ENCODE results near the gene NTRK2. TPM values are rescaled to one million over a fixed set of nuclear protein-coding genes. Genes with fewer than 3 reads are reported as not detected.

Gene NTRK2
- total and polyA plus RNA-seq, 2 experiments from 2014 or later: 0.03 TPM; not detected in 1

DNA sequence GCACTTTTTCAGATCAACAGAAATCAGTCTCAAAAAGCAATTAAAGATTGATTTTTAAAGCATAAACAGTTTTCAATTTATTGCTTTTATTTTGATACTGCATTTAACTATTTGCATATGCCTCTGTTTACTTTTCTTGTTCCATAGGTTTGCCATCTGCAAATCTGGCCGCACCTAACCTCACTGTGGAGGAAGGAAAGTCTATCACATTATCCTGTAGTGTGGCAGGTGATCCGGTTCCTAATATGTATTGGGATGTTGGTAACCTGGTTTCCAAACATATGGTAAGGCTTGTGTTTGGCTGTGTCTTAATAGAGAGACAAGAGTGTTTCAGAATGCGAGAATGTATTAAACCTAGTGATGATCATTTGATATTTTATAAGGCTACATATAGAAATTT lies 53.9 kb downstream of the NTRK2 start:
- no peak overlapping the region for H3K4me3 Mint-ChIP-seq
- H3K27ac Mint-ChIP-seq: no peak overlapping the region
- no peak overlapping the region for H3K4me2 ChIP-seq
- peaks cover 4% of the 10 kb centered on the region for H3K4me1 ChIP-seq (ENCODE audit: insufficient read depth)
- no peaks in the 10 kb centered on the region for H3K79me2 ChIP-seq (replicated peaks; ENCODE audit: insufficient read depth)
- no peaks in the 10 kb centered on the region for H3K36me3 ChIP-seq (ENCODE audit: insufficient read depth)
- no peaks in the 10 kb centered on the region for H3K36me3 Mint-ChIP-seq (ENCODE audit: low read depth)
- DNase-seq (ENCODE audit: low spot score): no peak
- peaks cover 7% of the 10 kb centered on the region; the same call in 2 of the 3 replicates for H3K4me1 Mint-ChIP-seq
- no peaks in the 10 kb centered on the region for H3K27me3 ChIP-seq (ENCODE audit: insufficient read depth)
- H3K27ac ChIP-seq (ENCODE audit: low read depth): no peak overlapping the region
- H2AFZ ChIP-seq: no peak overlapping the region
- no peaks in the 10 kb centered on the region for H3K9me2 ChIP-seq (ENCODE audit: insufficient read depth)
- TF ChIP-seq JUNB (IDR thresholded peaks at IDR 0.05; ENCODE audit: unreplicated experiment) (no peak), POLR2AphosphoS5 (IDR thresholded peaks at IDR 0.05; ENCODE audit: low read depth) (no peak), ZNF114 (CRISPR knock-in tag; IDR thresholded peaks at IDR 0.05) (no peak)
- H3F3A ChIP-seq (replicated peaks; ENCODE audit: low read depth): no peaks in the 10 kb centered on the region
- no peaks in the 10 kb centered on the region for H4K20me1 ChIP-seq (replicated peaks; ENCODE audit: insufficient read depth)
- no peak for ATAC-seq
- H3K4me3 ChIP-seq: no peak overlapping the region
- peaks cover 2% of the 10 kb centered on the region for H3K27me3 Mint-ChIP-seq (ENCODE audit: insufficient read depth, low read depth, poor library complexity)
- no peaks in the 10 kb centered on the region for H3K9me3 Mint-ChIP-seq

DNA sequence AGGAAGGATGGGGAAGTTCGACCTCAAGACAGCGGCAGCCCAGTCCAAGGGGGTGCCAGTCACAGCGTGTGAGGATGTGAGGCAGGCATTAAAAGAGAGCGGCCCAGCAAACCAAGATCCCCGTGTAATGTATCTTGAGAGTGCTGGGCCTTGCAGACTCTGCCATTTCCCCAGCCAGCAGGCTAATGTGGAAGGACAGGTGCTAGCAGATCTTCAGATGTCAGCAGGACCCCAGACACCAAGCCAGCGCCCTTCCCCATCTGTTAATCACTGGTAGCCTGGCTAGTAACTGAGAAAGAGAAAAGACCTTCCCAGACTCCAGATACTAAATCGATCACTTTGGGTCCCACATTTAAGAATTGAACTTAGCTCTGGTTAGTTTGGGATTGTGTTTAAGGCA lies 62.2 kb downstream of the NTRK2 start:
- Histone ChIP-seq H3K4me3 (no peak overlapping the region), H3K4me2 (no peak overlapping the region), H3K36me3 (ENCODE audit: insufficient read depth) (no peaks in the 10 kb centered on the region), H2AFZ (0 out of 2 replicates have a peak overlapping the region, but pooled peaks have one; percentile 59), H3K9me2 (ENCODE audit: insufficient read depth) (peaks cover 5% of the 10 kb centered on the region; the same call in 1 of the 2 replicates), H3K27ac (ENCODE audit: low read depth) (no peak overlapping the region), H3K79me2 (replicated peaks; ENCODE audit: insufficient read depth) (no peaks in the 10 kb centered on the region), H3F3A (replicated peaks; ENCODE audit: low read depth) (no peaks in the 10 kb centered on the region), H4K20me1 (replicated peaks; ENCODE audit: insufficient read depth) (no peaks in the 10 kb centered on the region), H3K27me3 (ENCODE audit: insufficient read depth) (no peaks in the 10 kb centered on the region), H3K4me1 (ENCODE audit: insufficient read depth) (peaks cover 11% of the 10 kb centered on the region; the same call in 1 of the 2 replicates)
- no peak overlapping the region for H3K4me3 Mint-ChIP-seq
- H3K4me1 Mint-ChIP-seq: peaks cover 12% of the 10 kb centered on the region
- no peak for TF ChIP-seq STAT1 (IDR thresholded peaks at IDR 0.05; ENCODE audit: unreplicated experiment)
- no peak for TF ChIP-seq ZNF331 (CRISPR knock-in tag; IDR thresholded peaks at IDR 0.05; ENCODE audit: low read depth)
- TF ChIP-seq, protein P1, sequence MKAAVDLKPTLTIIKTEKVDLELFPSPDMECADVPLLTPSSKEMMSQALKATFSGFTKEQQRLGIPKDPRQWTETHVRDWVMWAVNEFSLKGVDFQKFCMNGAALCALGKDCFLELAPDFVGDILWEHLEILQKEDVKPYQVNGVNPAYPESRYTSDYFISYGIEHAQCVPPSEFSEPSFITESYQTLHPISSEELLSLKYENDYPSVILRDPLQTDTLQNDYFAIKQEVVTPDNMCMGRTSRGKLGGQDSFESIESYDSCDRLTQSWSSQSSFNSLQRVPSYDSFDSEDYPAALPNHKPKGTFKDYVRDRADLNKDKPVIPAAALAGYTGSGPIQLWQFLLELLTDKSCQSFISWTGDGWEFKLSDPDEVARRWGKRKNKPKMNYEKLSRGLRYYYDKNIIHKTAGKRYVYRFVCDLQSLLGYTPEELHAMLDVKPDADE (IDR thresholded peaks at IDR 0.05): no peak
- no peak for TF ChIP-seq EZH2 (IDR thresholded peaks at IDR 0.05; ENCODE audit: low read depth, unreplicated experiment)
- no peak for TF ChIP-seq POLR2AphosphoS5 (IDR thresholded peaks at IDR 0.05; ENCODE audit: low read depth)
- ATAC-seq (no peak), DNase-seq (ENCODE audit: low spot score) (no peak)
- no peak overlapping the region for H3K27ac Mint-ChIP-seq
- no peaks in the 10 kb centered on the region for H3K9me3 Mint-ChIP-seq
- H3K27me3 Mint-ChIP-seq (ENCODE audit: insufficient read depth, low read depth, poor library complexity): peaks cover 2% of the 10 kb centered on the region
- H3K36me3 Mint-ChIP-seq (ENCODE audit: low read depth): no peaks in the 10 kb centered on the region

DNA sequence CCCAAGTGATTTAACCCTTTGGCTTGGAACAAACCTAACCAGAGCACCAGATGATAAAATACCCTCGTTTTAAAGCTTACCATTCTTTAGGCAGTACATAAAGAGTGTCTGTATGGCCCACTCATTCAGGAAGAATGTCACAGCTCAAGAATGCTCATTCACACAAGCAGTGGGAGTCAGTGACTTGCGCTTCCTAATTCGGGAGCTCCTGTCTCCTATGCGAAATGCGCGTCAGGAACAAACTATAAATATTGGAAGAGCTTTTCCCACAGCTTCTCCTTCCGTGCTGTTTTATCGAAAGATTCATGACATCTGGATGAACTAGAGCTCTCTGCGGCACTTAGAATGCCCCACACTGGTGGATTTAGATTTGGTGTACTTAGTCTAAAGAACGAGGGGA lies 66.6 kb downstream of the NTRK2 start:
- Mint-ChIP-seq H3K9me3 (no peaks in the 10 kb centered on the region), H3K27ac (no peak overlapping the region)
- no peak overlapping the region for H3K4me2 ChIP-seq

More for the DNA sequence above, 66.6 kb downstream of the NTRK2 start:
- Mint-ChIP-seq H3K4me1 (no peaks in the 10 kb centered on the region; the same call in 1 of the 3 replicates), H3K27me3 (ENCODE audit: insufficient read depth, low read depth, poor library complexity) (no peaks in the 10 kb centered on the region), H3K4me3 (no peak overlapping the region), H3K36me3 (ENCODE audit: low read depth) (no peaks in the 10 kb centered on the region)
- H2AFZ ChIP-seq: no peak overlapping the region
- no peaks in the 10 kb centered on the region for H3K27me3 ChIP-seq (ENCODE audit: insufficient read depth)
- H3K79me2 ChIP-seq (replicated peaks; ENCODE audit: insufficient read depth): no peaks in the 10 kb centered on the region
- no peaks in the 10 kb centered on the region for H4K20me1 ChIP-seq (replicated peaks; ENCODE audit: insufficient read depth)
- no peak overlapping the region for H3K4me3 ChIP-seq
- H3K9me2 ChIP-seq (ENCODE audit: insufficient read depth): peaks cover 5% of the 10 kb centered on the region; the same call in 1 of the 2 replicates
- H3K27ac ChIP-seq (ENCODE audit: low read depth): no peak overlapping the region
- ATAC-seq (no peak), DNase-seq (ENCODE audit: low spot score) (no peak)
- TF ChIP-seq ZNF114 (CRISPR knock-in tag; IDR thresholded peaks at IDR 0.05) (no peak), ZNF331 (CRISPR knock-in tag; IDR thresholded peaks at IDR 0.05; ENCODE audit: low read depth) (no peak), CREB1 (CRISPR knock-in tag; IDR thresholded peaks at IDR 0.05; ENCODE audit: low read depth) (no peak), EZH2phosphoT487 (IDR thresholded peaks at IDR 0.05; ENCODE audit: unreplicated experiment) (no peak), JUNB (IDR thresholded peaks at IDR 0.05; ENCODE audit: unreplicated experiment) (no peak), POLR2AphosphoS5 (IDR thresholded peaks at IDR 0.05; ENCODE audit: low read depth) (no peak), STAT1 (IDR thresholded peaks at IDR 0.05; ENCODE audit: unreplicated experiment) (no peak)
- TF ChIP-seq, protein P2, sequence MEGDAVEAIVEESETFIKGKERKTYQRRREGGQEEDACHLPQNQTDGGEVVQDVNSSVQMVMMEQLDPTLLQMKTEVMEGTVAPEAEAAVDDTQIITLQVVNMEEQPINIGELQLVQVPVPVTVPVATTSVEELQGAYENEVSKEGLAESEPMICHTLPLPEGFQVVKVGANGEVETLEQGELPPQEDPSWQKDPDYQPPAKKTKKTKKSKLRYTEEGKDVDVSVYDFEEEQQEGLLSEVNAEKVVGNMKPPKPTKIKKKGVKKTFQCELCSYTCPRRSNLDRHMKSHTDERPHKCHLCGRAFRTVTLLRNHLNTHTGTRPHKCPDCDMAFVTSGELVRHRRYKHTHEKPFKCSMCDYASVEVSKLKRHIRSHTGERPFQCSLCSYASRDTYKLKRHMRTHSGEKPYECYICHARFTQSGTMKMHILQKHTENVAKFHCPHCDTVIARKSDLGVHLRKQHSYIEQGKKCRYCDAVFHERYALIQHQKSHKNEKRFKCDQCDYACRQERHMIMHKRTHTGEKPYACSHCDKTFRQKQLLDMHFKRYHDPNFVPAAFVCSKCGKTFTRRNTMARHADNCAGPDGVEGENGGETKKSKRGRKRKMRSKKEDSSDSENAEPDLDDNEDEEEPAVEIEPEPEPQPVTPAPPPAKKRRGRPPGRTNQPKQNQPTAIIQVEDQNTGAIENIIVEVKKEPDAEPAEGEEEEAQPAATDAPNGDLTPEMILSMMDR (conservative IDR thresholded peaks at IDR 0.05; ENCODE audit: low read depth in 2 of 2): no peak
- TF ChIP-seq, protein P3, sequence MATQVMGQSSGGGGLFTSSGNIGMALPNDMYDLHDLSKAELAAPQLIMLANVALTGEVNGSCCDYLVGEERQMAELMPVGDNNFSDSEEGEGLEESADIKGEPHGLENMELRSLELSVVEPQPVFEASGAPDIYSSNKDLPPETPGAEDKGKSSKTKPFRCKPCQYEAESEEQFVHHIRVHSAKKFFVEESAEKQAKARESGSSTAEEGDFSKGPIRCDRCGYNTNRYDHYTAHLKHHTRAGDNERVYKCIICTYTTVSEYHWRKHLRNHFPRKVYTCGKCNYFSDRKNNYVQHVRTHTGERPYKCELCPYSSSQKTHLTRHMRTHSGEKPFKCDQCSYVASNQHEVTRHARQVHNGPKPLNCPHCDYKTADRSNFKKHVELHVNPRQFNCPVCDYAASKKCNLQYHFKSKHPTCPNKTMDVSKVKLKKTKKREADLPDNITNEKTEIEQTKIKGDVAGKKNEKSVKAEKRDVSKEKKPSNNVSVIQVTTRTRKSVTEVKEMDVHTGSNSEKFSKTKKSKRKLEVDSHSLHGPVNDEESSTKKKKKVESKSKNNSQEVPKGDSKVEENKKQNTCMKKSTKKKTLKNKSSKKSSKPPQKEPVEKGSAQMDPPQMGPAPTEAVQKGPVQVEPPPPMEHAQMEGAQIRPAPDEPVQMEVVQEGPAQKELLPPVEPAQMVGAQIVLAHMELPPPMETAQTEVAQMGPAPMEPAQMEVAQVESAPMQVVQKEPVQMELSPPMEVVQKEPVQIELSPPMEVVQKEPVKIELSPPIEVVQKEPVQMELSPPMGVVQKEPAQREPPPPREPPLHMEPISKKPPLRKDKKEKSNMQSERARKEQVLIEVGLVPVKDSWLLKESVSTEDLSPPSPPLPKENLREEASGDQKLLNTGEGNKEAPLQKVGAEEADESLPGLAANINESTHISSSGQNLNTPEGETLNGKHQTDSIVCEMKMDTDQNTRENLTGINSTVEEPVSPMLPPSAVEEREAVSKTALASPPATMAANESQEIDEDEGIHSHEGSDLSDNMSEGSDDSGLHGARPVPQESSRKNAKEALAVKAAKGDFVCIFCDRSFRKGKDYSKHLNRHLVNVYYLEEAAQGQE (IDR thresholded peaks at IDR 0.05; ENCODE audit: unreplicated experiment): no peak
- TF ChIP-seq, protein P1 (IDR thresholded peaks at IDR 0.05): no peak
- no peaks in the 10 kb centered on the region for H3K36me3 ChIP-seq (ENCODE audit: insufficient read depth)
- H3F3A ChIP-seq (replicated peaks; ENCODE audit: low read depth): no peaks in the 10 kb centered on the region
- no peaks in the 10 kb centered on the region; the same call in 1 of the 2 replicates for H3K4me1 ChIP-seq (ENCODE audit: insufficient read depth)

Measured in GM23338 (cell line).